NCI-H1048 (cell line): ENCODE results near the gene HTR7.

Experiments
- DNase-seq: peaks from one replicate; lab custom pipeline; 2025; lab: John Stamatoyannopoulos, UW

Gene HTR7

GRCh38 chr10:90740265-90740664 is 117.6 kb downstream of the HTR7 start:
- DNase-seq = no peak

DNA sequence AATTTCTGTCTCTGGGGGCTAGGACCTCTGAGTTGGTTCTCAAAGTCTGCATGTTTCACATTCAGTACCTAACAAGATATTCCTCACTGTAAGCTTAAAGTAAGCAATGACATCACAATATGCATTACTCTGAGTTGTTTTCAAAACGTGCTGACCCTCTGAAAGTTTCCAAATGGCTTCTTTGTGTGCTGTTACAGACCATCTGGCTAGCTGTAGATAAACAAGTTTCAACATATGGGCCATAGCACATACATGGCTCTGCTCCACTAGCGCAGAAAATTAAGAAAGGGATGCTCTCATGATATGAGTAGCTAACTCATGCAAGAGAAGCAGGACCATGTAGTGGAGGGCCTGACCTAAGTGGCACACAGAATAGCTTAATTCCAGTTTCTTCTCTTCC is 119.0 kb downstream of the HTR7 start:
- no peak for DNase-seq

DNA sequence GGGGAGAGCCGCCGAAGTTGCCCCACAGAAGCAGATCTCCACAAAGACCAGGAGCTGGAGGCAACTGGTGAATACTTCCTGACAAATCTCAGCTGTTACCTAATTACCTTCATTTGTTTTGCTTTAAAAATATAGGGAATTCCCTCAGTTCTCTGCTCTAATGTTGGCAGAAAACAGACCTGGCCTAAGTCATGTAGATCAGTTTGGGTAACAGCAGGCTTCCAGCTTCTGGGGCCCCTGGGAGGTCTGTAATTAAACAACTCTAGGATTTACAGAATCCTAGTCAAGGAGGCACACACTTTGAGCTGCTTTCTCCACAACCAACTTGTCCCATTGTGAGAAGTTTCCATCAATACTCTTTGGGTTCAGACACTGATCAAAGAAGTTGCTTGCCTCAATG is 123.4 kb downstream of the HTR7 start:
- no peak for DNase-seq

- no peak for DNase-seq
Observed at GRCh38 chr10:90732581-90732980, 125.3 kb downstream of the HTR7 start.

DNA sequence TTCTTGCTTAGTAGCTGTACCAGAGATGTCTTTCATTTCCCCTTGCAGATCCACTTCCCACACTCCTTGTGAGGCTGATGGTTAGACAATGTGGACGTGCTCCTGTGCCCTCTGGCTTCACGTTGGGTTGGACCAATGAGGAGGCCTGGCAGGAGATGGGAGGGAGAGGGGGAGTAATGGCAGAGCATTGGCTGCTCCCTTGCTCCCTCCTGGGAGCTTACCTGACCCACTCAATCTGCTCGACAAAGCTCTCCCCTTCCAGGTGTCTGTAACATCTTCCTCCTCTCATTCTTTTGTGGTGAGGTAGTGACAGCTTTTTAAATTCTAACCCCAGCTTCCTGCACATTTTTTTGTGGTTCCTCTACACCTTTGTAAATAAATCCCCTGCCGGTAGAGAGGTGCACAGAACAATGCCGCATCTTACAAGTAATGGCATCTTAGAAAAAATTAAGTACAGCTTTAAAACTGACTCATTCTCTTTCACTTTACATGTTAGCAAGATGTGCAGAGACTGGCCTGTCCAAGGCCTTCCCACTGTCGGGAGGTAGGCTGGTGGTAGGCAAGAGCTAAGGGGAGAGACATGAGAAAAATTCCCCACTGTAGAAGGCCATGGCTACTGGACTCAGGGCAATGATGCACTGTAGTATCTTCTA is 134.3 kb downstream of the HTR7 start:
- no peak for DNase-seq

DNA sequence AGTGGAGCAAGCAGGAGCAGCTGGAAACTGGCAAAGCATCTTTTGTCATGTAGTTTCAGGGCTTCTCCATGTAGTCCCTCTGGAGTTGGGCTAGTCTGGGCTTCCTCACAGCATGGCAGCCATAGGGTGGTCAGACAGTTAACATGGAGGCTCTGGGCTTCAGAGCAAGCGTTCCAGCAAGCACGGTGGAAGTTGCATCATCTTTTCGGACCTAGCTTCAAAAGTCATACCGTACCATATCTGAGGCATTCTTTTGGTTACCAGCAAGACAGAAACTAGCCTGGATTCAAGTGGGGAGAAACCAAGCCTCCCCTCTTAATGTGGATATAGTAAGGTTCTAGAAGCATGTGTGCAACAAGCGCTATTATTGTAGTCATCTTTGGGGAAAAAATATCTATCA is 135.0 kb downstream of the HTR7 start:
- DNase-seq = no peak

GRCh38 chr10:90718182-90718581 is 139.7 kb downstream of the HTR7 start:
- DNase-seq = no peak

- no peak for DNase-seq
Observed at GRCh38 chr10:90712529-90712928, 145.3 kb downstream of the HTR7 start.

- no peak for DNase-seq
Observed at GRCh38 chr10:90709727-90710126, 148.1 kb downstream of the HTR7 start.

DNA sequence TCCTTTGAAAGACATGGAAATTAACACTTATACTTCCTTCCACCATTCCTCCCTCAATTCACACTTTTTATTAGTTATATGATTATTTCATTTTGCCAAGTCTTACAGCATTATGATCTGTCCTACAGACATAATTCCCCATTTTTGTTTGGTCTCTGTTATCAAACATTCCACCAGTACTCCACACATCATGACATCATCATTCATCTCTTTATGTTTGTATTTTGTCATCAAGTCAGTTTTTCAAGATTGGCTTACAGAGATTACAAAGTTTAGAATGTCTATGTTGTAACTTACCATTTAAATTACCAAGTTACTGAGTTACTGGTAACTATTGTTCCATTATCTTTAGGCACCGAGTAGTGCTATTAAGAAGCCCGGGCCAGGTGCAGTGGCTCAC is 150.2 kb downstream of the HTR7 start:
- no peak for DNase-seq

GRCh38 chr10:90701428-90701827 is 156.4 kb downstream of the HTR7 start:
- no peak for DNase-seq

GRCh38 chr10:90695915-90696676 is 161.7 kb downstream of the HTR7 start:
- no peak for DNase-seq
